ENCODE data around the gene KCNA1.

KCNA1 gene

DNA sequence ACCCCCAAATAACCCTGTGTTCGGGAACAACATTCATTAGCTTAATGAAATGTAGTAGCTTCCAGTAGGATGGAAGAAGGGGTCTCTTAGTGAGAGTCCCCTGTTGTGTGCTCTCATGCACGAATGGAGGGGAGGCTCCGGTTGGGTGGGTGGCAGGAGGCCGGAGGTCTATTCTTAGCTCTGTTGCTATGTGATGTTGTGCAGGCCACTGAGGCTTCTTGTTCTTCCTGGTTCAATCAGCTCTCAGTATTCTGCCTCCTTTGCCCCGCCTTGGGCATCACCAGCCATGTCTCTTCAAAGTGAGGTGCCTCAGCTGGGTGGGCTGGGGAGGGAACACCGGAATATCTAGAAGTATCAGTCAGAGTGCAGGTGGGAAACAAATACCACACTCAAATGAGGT lies 50.8 kb downstream of the KCNA1 start:
- DNase-seq (ENCODE audit: low spot score) = peak; percentile 22
- TF ChIP-seq CTCF (IDR thresholded peaks at IDR 0.05; ENCODE audit: extremely low read depth, missing control alignments) = no peak

GRCh38 chr12:4961311-4961710 lies 51.6 kb downstream of the KCNA1 start:
- no peak for TF ChIP-seq CTCF (IDR thresholded peaks at IDR 0.05; ENCODE audit: extremely low read depth, missing control alignments)
- DNase-seq (ENCODE audit: low spot score) = no peak

DNA sequence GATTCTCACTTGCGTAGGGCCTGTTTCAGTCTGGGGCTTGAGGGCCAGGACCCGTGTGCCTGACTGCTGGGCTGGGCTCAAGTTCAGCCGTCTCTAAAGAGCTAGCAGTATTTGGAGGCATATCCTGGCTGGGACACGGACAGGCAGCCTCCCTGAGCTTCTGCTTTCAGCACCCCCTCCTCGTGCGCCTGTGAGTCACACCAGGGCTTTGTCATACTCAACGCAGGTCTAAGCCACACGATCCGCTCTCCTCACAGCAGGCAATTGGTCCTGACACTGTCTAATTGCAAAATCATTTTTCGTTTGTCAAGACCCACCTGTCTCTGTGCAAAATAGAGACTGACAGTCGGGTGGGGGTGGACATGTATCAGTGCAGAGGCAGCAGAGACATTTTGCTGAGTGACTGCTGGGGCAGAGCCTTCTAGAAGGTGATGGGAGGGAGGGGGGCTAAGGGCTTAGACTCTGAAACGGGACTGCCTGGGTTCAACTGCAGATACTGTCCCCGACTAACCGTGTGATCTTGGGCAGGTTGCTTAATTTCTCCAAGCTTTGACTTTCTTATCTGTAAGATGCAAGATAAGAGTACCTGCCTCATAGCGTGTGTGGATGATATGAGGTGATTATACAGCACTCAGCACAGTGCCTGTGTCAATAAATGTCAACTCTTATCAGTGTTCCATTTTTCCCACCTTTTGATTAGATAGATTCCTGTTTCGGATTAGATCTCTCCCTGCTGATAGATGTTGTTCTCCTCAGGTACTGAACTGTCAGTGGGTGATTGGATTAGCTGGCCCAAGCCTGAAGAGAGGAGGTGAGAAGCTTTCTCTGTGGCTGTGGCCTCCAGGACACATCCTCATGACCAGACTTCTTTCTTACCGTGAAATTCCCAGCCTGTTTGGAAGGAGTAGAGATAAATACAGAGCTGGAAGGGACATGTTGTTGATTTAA lies 53.1 kb downstream of the KCNA1 start:
- DNase-seq (ENCODE audit: low spot score) = no peak

More for the DNA sequence above, 53.1 kb downstream of the KCNA1 start:
- TF ChIP-seq CTCF (IDR thresholded peaks at IDR 0.05; ENCODE audit: extremely low read depth, missing control alignments) = no peak
